T-helper 22 cell (primary cell): ENCODE results near the gene LRPPRC.

Experiments used
- DNase-seq: peaks from one replicate; pipeline ENCODE4 v3.0.0-alpha.2; 2020; ENCODE audit warnings: low read depth

The LRPPRC gene

DNA sequence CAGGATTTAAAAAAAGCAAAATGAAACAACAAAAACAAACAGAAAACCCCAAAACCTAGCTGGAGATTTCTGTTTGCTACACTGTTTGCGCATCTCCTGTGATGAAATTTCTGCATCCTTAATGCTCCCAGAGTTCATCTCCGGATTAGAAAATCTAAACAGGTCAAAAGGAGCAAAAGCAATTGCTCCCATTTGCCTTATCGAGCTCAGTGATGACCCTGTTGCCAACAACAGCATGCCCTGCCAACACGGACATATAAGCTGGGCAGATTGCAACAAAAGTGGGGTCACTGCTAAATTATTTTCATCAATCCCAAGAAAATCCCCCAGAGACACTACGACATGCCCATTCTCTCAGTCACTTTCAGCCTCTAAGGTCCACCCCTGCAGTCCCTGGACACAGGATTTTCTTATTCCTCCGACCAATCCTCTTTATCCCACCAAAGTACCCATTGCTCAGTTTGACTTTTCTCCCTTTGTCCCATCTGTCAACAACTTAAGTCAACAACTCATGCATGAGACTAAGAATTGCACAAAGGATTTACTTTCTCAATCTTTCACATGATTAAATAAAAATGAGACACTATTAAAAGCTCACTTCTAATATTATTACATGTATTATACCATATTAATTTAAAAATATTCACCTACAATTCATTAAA, 89.2 kb downstream of the LRPPRC start:
- no peak for DNase-seq

DNA sequence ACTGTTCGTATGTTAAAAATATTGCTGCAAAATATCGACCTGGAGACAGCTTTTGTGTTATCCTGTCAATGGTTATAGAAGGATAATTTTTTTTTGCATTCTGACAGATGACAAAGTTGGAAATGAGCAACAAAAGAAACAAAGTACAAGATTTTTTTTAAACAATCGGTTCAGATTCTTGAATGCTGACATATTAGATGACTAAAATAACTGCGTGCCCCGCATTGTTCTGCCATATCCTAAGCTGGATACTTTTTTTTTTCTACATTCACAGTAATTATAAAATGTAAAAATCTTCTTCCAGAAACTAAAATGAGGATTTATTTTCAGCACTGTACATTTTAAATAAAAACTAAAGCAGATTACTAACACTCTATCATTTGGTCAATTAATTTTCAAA, 89.9 kb downstream of the LRPPRC start:
- no peak for DNase-seq

DNA sequence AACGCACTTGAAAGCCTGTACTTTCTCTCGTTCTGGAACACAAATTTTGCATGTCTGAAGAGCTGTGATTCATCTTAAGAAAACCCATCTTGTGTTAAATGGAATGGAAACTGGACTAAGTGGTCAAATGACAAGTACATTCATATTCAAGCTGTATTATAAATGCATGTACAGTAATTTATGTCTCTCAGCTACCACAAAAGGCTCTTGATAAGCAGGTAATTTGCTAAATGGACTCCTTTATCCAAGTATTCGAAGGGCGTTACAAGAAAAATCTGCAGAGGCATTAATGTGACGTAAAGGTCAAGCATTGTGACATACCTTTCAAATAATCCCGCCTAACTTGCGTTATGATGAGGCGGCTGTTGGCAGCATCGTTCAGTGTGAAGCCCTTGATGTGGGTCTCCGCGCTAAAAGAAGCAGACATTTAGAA, 90.4 kb downstream of the LRPPRC start:
- no peak for DNase-seq

DNA sequence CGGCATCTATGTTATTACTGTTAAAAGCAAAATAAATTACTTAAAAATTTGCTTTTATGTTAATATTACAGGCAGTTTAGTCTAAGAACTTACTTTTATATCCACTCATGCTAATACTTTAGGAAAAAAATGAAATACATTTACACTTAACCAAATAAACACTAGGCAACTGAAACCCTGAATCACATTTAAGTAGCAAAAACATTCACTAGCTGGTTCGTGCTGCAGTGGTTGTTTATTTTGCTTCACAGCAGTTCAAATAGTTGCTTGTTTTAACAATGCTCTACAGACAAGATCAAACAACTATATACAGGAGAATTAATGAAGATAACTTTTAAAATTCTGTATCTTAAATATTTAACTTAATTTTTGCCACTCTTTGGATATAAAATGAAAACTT, 96.2 kb downstream of the LRPPRC start:
- no peak for DNase-seq

DNA sequence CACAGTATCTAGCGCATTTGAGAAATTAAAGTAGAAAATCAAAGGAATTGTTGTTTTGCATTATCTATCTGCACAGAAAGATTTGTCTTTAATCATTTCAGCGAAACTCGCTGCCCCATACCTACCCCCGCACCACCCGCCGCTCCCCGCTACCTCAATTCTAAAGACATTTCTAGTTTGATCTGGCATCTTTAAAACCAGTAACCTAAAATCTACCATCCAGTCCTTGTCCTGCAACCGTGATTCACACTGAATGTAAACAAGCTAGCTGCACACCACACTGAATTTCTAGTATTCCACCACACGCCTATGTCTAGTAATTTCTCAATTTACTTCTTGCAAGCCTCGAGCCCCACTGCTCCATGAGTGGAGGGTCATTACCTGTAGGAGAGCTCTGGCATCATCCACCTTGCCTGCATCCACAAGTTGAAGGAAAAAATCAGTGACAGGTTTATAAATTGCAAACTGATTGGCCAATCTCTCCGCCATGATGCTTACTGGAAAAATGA, 96.9 kb downstream of the LRPPRC start:
- DNase-seq: no peak

DNA sequence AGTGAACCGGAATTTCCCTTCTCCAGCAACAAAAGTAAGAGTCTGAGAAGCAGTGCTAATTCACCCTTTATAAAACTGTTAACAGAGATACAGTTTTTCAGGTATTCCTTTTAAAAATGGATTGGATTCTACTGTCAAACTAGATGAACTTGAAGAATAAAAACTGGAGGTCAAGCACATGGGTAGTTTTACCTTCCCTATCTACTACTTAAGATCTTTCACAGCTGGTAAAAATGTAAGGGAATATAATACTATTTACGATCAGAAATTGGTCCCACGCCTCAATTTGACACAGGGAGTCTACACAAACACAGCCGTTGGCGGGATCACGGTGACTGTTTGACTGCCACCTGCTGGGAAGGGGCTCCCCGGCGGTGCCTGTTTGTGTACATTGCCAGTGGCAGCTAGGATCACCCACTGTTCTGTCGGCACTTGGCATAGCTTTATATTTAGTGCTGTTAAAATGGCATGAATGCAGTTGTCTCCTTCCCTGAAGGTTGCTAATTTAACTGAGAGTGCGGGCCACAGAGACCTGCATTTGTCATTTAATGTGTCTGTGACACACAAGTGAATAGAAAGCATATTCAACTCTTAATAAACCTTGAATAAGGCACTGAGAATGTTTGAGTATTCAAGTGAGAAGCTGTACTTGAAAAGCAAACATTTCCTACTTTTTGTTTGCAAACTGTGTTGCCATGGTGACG, 97.5 kb downstream of the LRPPRC start:
- no peak for DNase-seq

DNA sequence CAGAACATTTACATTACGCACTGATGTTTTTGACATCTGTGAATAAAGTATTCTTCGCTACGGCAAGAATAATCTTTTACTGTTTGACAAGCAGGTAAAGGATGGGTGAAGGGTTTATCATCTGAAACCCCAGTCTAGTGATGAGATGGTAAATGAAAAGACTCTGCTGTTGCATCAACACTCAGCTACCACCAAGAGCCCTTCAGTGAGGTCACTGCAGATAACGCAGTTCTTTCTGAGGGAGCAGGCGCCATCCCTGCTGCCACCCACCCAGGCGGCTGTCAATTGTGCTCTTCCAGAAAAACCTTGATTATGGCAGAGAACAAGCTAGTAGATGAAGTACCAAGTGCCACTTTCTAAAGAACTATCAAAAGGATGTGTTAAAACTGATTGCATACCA, 98.3 kb downstream of the LRPPRC start:
- DNase-seq: no peak

DNA sequence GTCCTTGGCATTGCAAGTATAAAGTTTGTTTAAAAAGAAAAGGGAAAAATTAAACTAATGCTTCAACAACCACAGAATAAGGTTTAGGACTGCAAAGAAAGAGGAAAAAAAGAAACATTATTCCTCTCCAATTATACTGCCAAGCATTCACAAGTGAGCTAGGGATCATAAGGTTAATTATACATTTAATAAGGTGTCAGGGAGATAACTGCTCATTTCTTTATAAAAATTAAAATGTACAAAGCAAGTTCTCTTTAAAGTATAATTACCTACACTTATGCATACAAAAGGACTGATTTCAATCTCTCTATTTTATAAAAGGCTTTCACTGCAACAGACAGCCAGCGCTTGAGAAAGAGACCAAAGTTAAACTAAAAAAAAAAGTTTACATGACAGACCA, 98.9 kb downstream of the LRPPRC start:
- DNase-seq: no peak

DNA sequence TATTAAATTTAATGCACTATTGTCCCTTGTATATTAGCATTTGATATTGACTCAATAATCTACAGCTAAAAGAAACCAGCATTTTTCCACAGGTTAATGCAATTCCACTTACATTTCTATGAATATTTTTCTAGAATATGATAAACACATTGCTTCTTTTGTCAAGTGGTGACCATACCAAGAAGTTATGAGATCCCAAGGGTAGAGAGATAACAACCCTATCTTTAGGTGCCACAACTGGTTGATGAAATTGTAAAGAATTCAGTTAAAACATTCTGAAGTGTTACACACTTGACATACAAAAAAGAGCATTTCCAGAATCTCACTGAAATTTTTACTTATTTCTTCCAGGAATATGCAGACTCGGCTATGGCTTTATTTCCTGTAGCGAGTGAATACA, 101.0 kb downstream of the LRPPRC start:
- DNase-seq: no peak

DNA sequence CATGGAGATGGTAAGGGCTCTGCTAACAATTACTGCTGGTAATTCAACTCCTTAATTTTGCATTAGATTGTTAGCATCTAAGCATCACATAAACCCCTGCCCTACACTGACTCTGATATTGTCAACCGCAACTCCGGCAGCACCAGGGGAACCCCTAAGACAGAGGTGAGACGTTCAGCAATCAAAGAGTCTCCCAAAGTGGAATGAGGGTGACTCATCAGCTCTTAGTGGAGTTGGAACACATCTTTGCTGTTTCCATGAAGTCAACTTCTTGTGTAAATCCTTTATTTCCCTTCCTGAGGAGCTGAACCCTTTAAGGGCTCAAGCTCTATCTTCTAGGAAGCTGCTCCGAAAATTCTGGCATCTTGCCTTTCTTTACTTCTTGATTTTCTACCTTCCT, 104.9 kb downstream of the LRPPRC start:
- no peak for DNase-seq

DNA sequence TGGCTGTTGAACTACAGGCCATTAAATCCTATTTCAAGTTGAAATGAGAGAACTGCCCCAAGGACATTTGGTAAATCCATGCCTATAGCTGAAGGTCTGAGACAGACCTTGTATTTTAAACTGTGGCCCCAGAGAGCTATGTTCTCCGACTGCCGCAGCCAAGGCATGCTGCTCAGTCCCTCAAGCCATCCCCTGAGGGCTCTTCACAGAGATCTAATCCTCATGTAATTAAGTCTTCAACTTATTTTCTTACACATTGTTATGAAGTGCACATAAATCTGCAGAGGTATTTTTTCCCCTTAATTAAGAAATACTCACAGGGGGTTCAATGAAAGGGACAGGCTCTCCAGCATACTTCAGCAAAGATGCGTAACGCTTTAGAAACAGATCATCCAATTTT, 106.4 kb downstream of the LRPPRC start:
- DNase-seq: no peak

DNA sequence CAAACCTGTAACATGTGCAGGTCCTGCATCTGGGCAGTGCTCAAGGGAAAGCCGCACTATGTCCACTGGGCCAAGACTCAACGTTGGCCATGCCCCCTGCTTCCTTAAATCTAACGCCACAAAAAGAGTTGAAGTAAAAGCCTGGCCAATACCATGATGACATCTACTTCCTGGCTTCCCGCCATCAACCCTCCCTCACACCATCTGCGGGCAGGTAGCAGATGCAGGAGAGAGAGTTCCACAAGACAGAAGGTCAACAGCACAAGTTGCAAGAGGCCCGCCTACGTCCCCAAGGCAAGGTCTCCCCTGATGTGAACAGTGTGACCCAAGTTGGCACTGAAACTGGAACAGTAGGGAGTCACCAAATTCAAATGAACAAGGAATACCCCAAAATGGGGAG, 108.6 kb downstream of the LRPPRC start:
- DNase-seq: no peak

DNA sequence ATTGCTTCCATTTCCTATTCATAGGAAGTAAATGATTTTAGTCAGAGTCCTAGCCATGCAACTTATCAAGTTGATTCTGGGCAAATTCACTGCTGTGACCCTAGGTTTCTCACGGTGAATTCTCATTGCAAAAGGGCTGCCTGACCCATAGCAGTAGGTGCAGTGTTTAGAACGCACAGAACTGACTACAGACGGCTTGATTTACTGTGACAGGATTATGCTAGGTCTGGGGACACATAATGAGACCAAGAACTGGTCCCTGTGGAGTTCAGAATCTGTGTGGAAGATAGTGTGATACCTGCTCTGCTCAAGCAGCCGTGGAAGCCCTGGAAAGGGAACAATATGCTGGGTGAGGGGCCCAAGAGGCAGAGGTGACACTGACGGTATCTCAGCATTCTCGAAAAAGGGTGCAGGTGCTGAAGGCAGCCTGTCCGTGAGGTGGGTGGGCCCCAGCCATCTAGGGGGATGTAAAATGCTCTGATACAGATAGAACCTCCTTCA, 110.6 kb downstream of the LRPPRC start:
- DNase-seq: no peak

DNA sequence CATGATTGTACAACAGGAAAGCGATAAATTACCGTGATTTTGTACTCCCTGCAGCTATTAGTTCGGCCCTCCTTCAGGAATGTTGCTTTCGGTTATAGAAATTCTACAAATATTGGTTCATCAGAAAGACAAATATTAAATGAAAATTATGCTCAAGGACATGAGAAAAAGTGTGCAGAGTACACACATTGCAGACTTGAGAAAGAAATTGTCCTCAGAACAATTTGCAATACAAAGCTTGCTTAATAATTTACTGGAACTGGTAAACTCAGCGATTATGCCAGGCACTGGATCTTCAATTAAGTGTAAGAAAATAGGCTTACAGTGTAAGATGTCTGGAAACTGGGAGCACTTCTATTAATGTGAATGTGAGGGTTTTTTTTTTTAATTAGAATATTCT, 111.1 kb downstream of the LRPPRC start:
- no peak for DNase-seq

DNA sequence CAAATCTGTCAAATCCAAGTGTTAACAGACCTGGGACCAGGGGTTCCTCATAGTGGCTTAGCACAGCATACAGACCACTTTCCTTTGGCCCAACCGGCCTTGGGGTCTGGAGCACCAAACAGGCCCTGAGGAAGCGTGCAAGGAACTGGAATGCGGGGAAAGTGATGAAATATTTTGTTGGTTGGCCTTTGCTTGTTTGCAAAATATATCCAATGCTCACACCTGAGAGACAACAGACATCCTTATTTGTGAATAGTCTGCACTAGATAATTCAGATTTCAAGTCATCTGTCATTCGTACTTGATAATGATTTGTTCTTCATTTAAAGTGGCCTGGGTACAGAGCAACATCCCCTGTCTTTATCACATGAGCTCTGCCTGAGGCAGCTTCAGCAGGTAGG, 113.5 kb downstream of the LRPPRC start:
- DNase-seq: no peak

DNA sequence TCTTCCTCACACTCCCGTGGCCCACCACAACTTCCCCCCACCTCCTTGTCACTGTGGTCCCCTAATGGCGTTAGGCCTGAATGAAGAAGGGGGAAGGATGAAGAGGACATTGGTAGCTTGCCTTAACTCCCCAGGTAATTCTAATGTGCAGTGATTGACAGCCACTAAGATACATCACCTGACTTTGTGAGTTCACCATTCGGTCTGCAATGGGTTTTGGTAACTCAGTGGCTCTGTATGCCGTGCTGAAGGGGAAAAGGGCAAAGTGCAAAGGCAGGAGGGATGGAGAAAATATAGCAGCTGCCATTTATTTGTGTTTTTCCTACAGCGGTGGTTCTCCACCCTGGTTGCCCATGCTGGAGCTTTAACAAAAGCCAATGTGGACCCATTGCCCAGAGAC, 114.8 kb downstream of the LRPPRC start:
- DNase-seq: no peak

DNA sequence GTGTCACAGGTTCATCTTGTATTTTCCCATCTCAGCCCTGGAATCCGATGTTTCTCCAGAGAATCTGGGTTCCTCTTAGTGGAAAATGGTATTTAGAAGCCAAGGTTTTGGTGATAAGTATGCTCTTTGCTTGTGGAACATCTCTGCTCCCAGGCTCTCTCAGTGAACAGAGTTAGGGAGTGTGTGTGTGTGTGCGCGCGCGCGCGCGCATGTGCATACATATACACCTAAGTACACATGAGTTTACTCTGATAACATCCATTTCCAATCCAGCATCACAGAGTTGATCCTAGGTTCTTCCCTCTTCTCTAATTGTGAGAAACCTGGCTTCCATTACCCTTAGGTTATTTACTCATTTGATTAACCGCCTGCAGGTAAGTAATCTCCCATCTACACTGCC, 115.3 kb downstream of the LRPPRC start:
- DNase-seq: no peak

DNA sequence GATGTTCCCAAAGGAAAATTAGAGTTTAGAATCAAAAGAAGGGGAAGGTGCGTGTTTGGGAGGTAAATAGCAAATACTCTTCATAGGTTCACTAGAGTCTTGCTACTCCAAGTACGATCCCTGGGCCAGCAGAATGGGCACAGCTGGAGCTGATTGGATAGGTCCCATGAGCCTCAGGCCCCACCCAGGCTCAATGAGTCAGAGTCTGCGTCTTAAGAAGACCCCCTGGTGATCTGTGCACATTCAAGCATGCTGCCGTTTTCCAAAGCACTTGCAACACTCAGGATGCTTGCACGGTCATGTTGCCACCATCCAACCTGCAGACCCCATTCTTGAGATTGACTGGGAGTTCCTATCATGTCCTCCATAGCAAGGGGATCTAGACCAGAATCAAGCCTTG, 116.5 kb downstream of the LRPPRC start:
- no peak for DNase-seq

DNA sequence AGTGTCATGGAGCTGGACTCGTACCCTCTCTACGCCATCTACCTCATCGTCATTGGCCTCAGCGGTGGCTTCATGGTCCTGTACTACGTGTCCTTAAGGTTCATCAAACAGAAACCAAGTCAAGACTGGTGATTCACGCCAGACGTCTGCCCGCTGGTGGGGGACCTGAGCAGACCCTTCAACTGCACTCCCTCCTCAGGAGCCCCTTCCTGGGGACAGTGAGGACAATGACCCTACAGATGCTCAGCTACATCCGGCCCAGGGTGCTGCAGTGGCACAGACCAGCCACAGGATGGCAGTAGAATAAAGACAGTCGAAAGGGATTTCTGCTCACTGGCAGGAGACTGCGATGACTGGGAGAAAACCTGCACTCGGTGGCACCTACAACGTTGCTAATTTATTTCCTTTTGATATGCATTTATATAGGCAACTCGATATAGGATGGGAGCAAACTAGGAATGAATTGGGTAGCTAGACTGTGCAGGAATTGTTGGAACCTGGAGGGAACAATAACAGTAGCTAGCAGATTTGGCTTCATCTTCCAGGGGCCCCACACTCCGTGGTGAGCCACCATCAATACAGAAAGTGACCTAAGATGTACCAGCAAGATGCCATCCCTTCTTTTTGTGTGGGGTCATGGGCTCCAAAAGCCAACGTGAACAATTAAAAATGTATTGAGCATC, 117.9 kb downstream of the LRPPRC start:
- DNase-seq: no peak

DNA sequence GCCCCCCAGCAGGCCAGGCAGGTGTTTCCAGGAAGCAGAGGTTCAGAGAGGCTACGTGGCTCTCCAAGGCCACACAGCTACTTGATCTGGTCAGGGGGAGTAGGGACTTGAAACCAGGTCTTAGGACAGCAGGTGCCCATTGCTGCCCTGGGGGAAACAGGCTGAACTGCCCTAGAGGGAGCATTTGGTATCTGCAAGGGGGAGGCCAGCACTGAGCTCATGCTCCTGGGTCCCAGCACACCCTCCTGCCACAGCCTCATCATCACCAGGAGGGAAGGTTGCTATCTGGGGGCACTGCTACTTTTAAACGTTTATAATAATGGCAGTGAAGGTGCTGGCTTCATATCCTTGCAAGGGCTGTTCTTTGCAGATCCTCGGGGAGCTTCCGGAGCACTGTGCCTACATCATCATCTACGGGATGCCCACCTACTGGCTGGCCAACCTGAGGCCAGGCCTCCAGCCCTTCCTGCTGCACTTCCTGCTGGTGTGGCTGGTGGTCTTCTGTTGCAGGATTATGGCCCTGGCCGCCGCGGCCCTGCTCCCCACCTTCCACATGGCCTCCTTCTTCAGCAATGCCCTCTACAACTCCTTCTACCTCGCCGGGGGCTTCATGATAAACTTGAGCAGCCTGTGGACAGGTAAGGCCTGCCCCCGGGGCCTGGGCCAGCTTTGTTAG, 120.9 kb downstream of the LRPPRC start:
- DNase-seq: no peak

DNA sequence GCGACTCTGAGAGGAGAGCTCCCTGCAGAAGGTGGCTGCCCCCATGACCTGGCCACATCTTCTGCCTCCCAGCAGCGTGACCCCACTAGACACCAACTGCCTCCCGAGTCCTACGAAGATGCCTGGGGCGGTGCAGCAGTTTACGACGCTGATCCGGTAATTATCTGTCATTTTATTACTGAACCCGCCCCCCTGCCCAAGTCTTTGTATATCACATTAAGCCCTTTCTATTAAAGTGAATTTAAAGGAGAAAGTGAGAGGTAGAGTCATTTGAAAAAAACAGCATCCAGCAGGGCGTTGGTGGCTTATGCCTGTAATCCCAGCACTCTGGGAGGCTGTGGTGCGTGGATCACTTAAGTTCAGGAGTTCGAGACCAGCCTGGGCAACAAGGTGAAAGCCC, 123.6 kb downstream of the LRPPRC start:
- DNase-seq: no peak

DNA sequence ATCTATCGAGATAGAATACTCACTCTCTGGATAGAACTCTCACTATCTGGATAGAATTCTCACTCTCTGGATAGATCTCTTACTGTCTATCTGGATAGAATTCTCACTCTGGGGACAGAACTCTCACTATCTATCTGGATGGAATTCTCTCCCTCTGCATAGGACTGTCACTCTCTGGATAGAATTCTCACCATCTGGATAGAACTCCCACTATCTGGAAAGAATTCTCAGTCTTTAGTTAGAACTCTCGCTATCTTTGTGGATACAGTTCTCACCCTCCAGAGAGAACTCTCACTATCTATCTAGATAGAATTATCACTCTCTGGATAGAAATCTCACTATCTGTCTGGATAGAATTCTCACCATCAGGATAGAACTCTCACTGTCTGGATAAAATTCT, 140.5 kb downstream of the LRPPRC start:
- DNase-seq: no peak

DNA sequence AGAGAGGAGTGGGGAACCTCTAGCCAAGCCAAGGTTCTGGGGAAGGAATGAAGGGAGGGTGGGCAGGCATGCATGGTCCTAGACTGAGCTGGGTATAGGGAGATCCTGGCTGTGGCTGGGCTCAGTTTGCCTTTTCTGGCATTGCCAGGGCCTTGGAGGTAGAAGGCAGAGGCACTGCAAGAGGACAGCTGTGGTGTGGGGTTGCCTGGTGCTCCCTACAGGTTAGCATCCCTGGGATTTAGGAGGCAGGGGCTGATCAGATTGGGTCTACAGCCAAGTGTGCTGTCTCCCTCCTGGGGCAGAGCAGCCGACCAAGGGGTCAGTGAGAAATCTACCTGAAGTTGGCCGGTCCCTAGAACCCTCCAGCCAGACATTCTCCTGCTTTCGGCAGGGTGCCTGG, 141.1 kb downstream of the LRPPRC start:
- no peak for DNase-seq
